Endothelial cell of umbilical vein (primary cell): ENCODE measurements around the gene FNIP2. TPM values are rescaled to one million over a fixed set of nuclear protein-coding genes. Genes with fewer than 3 reads are reported as not detected.

Source experiments
- BruUV-seq: library from RNA; stranded (reverse); fragments of 400-500 nt; replicated peaks from 2 replicates; lab custom pipeline; 2021; lab: Mats Ljungman, UMichigan
- CTCF ChIA-PET: fragments of 300-600, 350-600 bp; sonication (Branson Sonifier 250); formaldehyde crosslinking; loops from one replicate; lab custom pipeline; 2021; ENCODE audit warnings: antibody characterized with exemption, inconsistent platforms; lab: Charles Lee
- POLR2A ChIA-PET: fragments of 300-600, 350-600 bp; sonication (Branson Sonifier 250); formaldehyde crosslinking; loops from one replicate; lab custom pipeline; 2021; ENCODE audit warnings: antibody characterized with exemption, inconsistent platforms; lab: Charles Lee
- DNase-seq: peaks from one replicate; pipeline ENCODE4 v3.0.0-alpha.2; 2011; ENCODE audit warnings: low read depth, low spot score
- FAIRE-seq: peaks from 2 replicates; lab custom pipeline; 2011; peaks lifted over from hg19 to GRCh38; lab: Jason Lieb, UNC
- H2AFZ ChIP-seq: 2 replicates; pipeline ENCODE4 v1.6.0; 2012; ENCODE audit warnings: low read depth, low read length, control low read depth, inconsistent platforms
- H3K27ac ChIP-seq: 2 replicates; pipeline ENCODE4 v1.5.1; 2011; ENCODE audit warnings: low read depth, mild to moderate bottlenecking, control low read depth, low read length, moderate library complexity; ENCODE audit not compliant: insufficient read depth
- H3K27me3 ChIP-seq, 2 experiments: 2 replicates each; pipeline versions ENCODE4 v1.6.0 to v1.6.1; 2011; ENCODE audit warnings: low read length in 2 of 2, mixed read lengths in 1 of 2; ENCODE audit not compliant: control insufficient read depth in 2 of 2, insufficient read depth in 2 of 2
- H3K36me3 ChIP-seq, 2 experiments: 2 replicates in 1 of 2; 3 replicates in 1 of 2; pipeline ENCODE4 v1.5.1; 2011; ENCODE audit warnings: low read length in 2 of 2, mild to moderate bottlenecking in 1 of 2, moderate library complexity in 1 of 2; ENCODE audit not compliant: control insufficient read depth in 2 of 2, insufficient read depth in 2 of 2; ENCODE audit errors: extremely low read depth in 1 of 2
- H3K4me1 ChIP-seq: 3 replicates; pipeline ENCODE4 v1.5.1; 2011; ENCODE audit warnings: mild to moderate bottlenecking, low read length; ENCODE audit not compliant: control insufficient read depth, insufficient read depth; ENCODE audit errors: extremely low read depth
- H3K4me2 ChIP-seq: 2 replicates; pipeline ENCODE4 v1.6.1; 2011; ENCODE audit warnings: low read length, control low read depth, mixed read lengths; ENCODE audit not compliant: insufficient read depth
- H3K4me3 ChIP-seq, 3 experiments: fragments of 200-600 bp in 1 of 3; sonication (generic), shearing (Covaris generic) in 1 of 3; replicated peaks in 1 of 3; 2 replicates each; pipeline ENCODE4 v1.5.1; 2011 to 2016; ENCODE audit warnings: control low read depth in 3 of 3, low read length in 3 of 3, mild to moderate bottlenecking in 2 of 3, inconsistent platforms in 1 of 3, low read depth in 1 of 3, moderate library complexity in 1 of 3; ENCODE audit not compliant: insufficient read depth in 1 of 3
- H3K79me2 ChIP-seq: 2 replicates; pipeline ENCODE4 v1.6.0; 2012; ENCODE audit warnings: low read length, inconsistent platforms; ENCODE audit not compliant: control insufficient read depth, insufficient read depth
- H3K9ac ChIP-seq: replicated peaks from 2 replicates; pipeline ENCODE3; 2011; ENCODE audit warnings: low read length, control low read depth; ENCODE audit not compliant: insufficient read depth; ENCODE audit errors: extremely low read depth
- H3K9me1 ChIP-seq: replicated peaks from 3 replicates; pipeline ENCODE4 v1.6.0; 2011; ENCODE audit warnings: mild to moderate bottlenecking, low read length; ENCODE audit not compliant: control insufficient read depth, insufficient read depth; ENCODE audit errors: extremely low read depth
- H3K9me3 ChIP-seq: replicated peaks from 2 replicates; pipeline ENCODE4 v1.5.1; 2012; ENCODE audit warnings: low read length, inconsistent platforms; ENCODE audit not compliant: control insufficient read depth, insufficient read depth
- H4K20me1 ChIP-seq: replicated peaks from 2 replicates; pipeline ENCODE3; 2011; ENCODE audit warnings: mild to moderate bottlenecking, low read length; ENCODE audit not compliant: control insufficient read depth, insufficient read depth; ENCODE audit errors: extremely low read depth
- CTCF ChIP-seq, 2 donors: IDR thresholded peaks; 1 replicate in 1 of 2; 2 replicates in 1 of 2; pipeline ENCODE4 v1.5.1; 2011; ENCODE audit warnings: low read length in 2 of 2, mild to moderate bottlenecking in 2 of 2, moderate library complexity in 2 of 2, control low read depth in 1 of 2, inconsistent platforms in 1 of 2, low read depth in 1 of 2; ENCODE audit not compliant: insufficient read depth in 1 of 2; ENCODE audit errors: extremely low read depth in 1 of 2
- EZH2 ChIP-seq: IDR thresholded peaks from 2 replicates; pipeline ENCODE4 v1.6.1; 2012; ENCODE audit warnings: borderline replicate concordance, low read depth, mild to moderate bottlenecking, moderate library complexity, low read length, inconsistent platforms; ENCODE audit not compliant: severe bottlenecking
- GATA2 ChIP-seq: IDR thresholded peaks from 2 replicates; pipeline ENCODE4 v1.7.0; 2011; ENCODE audit warnings: low read depth, mild to moderate bottlenecking, moderate library complexity, mixed read lengths, low read length; ENCODE audit not compliant: insufficient read length, insufficient read depth
- MAX ChIP-seq: IDR thresholded peaks from 2 replicates; pipeline ENCODE4 v1.6.1; 2011; ENCODE audit not compliant: insufficient read depth, insufficient read length
- POLR2AphosphoS5 ChIP-seq: IDR thresholded peaks from 2 replicates; pipeline ENCODE4 v1.6.1; 2012; ENCODE audit warnings: low read depth, mild to moderate bottlenecking, control low read depth, low read length, moderate library complexity; ENCODE audit not compliant: insufficient read depth
- dilution Hi-C: fragments of 300-500 bp; cut with MboI; formaldehyde crosslinking; loops from one replicate; pipeline ENCODE4 v1.15.0; 2019; ENCODE audit warnings: low sequenced_read_pairs; ENCODE audit not compliant: extremely low pct_ligation_motif_present
- intact Hi-C: fragments of 100-400 bp; cut with micrococcal nuclease; formaldehyde crosslinking; loops from one replicate; pipeline ENCODE4 v1.10.0; 2022
- polyA plus RNA-seq, 4 experiments: library from polyadenylated mRNA; depleted of rRNA in 3 of 4; stranded (reverse) in 3 of 4; unstranded in 1 of 4; fragments of >200 nt; gene quantifications; 2 replicates each; pipeline versions ENCODE4 v1.2.1 to v1.2.3, GENCODE V29; 2011 to 2012; ENCODE audit warnings: missing spikeins in 1 of 4
- total RNA-seq: library from RNA; stranded (reverse); gene quantifications from 2 replicates; pipeline ENCODE4 v1.2.3, GENCODE V29; 2021

Gene FNIP2
- total and polyA plus RNA-seq, 2 donors (not counting 3 experiments of a cell fraction or from before 2014, with no cell fraction given): 4.5 to 14.4 TPM

GRCh38 chr4:158841540-158841939, 72.7 kb downstream of the FNIP2 start:
- POLR2A ChIA-PET: no interaction called here
- Histone ChIP-seq H3K27ac (no peak overlapping the region), H3K27me3 (no peaks in the 10 kb centered on the region), H3K4me1 (no peaks in the 10 kb centered on the region), H2AFZ (no peak overlapping the region), H3K9me3 (no peaks in the 10 kb centered on the region), H3K9ac (no peak overlapping the region), H3K4me3 (no peak overlapping the region), H4K20me1 (no peaks in the 10 kb centered on the region), H3K36me3 (peaks cover 0 to 3% of the 10 kb centered on the region in 2 experiments), H3K79me2 (no peaks in the 10 kb centered on the region), H3K9me1 (no peaks in the 10 kb centered on the region), H3K4me2 (no peak overlapping the region)
- no peak for DNase-seq
- dilution Hi-C loops: no loop called here
- intact Hi-C loops: no loop called here
- no peak for FAIRE-seq
- CTCF ChIA-PET: interaction anchor here (1.4 kb wide), 1 partner anchor 10 kb away, joined by 5 read pairs; no protein-coding TSS in a partner anchor
- BruUV-seq: no TSS peak
- TF ChIP-seq POLR2AphosphoS5 (no peak), EZH2 (no peak), MAX (no peak), GATA2 (no peak), CTCF (IDR thresholded peaks at IDR 0.05; ENCODE audit: extremely low read depth in 1 of 2, insufficient read depth in 1 of 2, low read depth in 1 of 2, low read length in 2 of 2) (no peak)
